Putamen (tissue), 1 donor: ENCODE measurements around the gene GYS1.
"Not testable (repeated sequence)": the region's sequence is repeated elsewhere in the genome, so short reads cannot be mapped to it uniquely, and the experiment has no call there.

Source experiments
- DNase-seq: peaks from one replicate; pipeline ENCODE4 v3.0.0-alpha.2; 2016; ENCODE audit warnings: low spot score

Gene GYS1

GRCh38 chr19:48938256-48938655 is 54.9 kb downstream of the GYS1 start:
- no peak for DNase-seq

DNA sequence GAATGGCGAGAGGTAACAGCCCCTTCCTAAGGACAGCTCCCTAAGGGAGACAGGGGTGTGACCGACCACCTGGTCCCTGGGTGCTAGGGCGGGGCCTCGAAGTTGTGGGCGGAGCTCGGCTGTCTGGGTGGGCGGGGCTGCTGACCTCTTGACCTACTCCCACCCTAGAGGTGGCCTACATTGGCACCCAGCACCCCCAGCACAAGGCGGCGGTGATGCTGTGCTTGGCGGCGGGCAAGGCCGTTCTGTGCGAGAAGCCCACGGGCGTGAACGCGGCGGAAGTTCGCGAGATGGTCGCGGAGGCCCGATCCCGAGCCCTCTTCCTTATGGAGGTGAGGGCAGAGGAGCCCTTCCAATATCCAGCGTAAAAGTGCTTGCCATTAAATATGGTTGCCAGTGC is 57.2 kb downstream of the GYS1 start:
- DNase-seq: no peak

- DNase-seq: no peak
These were observed 58.3 kb downstream of the GYS1 start for GRCh38 chr19:48934837-48935236.

- peak; percentile 78 for DNase-seq
These were observed 59.7 kb downstream of the GYS1 start, which contains the start of gene DHDH for GRCh38 chr19:48933382-48933932. Gene DHDH (plus strand): TSS chr19:48933699. CDS start chr19:48933722, 23 bp downstream.

- no peak for DNase-seq
These were observed 64.7 kb downstream of the GYS1 start for GRCh38 chr19:48928164-48929025.

DNA sequence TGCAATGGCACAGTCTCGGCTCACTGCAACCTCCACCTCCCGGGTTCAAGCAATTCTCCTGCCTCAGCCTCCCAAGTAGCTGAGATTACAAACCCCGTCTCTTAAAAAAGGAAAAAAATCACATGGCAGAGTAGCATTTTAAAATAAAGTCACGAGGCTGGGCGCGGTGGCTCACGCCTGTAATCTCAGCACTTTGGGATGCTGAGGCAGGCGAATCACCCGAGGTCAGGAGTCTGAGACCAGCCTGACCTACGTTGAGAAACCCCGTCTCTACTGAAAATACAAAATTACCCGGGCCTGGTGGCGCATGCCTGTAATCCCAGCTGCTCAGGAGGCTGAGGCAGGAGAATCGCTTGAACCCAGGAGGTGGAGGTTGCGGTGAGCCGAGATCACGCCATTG is 65.4 kb downstream of the GYS1 start:
- not testable (repeated sequence) for DNase-seq

DNA sequence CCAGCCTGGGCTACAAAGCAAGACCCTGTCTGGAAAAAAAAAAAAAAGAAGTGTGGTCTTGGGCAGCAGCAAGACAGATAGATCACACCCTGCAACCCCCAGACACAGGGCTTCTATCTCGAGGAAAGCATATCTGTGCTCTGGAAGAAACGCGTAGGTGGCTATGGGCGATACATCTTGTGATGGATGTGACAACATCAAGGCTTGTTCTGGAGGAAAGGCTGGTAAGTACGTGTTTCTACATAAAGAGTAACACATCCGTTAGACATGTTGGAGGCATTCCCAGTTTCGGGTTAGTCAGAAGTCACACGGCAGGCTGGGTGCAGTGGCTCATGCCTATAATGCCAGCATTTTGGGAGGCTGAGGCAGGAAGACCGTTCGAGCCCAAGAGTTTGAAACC is 66.2 kb downstream of the GYS1 start:
- peak; percentile 62 for DNase-seq

GRCh38 chr19:48925890-48926289 is 67.2 kb downstream of the GYS1 start:
- DNase-seq: not testable (repeated sequence)

GRCh38 chr19:48925240-48925843 is 67.8 kb downstream of the GYS1 start:
- DNase-seq: no peak

- no peak for DNase-seq
These were observed 70.3 kb downstream of the GYS1 start for GRCh38 chr19:48922548-48923490.

DNA sequence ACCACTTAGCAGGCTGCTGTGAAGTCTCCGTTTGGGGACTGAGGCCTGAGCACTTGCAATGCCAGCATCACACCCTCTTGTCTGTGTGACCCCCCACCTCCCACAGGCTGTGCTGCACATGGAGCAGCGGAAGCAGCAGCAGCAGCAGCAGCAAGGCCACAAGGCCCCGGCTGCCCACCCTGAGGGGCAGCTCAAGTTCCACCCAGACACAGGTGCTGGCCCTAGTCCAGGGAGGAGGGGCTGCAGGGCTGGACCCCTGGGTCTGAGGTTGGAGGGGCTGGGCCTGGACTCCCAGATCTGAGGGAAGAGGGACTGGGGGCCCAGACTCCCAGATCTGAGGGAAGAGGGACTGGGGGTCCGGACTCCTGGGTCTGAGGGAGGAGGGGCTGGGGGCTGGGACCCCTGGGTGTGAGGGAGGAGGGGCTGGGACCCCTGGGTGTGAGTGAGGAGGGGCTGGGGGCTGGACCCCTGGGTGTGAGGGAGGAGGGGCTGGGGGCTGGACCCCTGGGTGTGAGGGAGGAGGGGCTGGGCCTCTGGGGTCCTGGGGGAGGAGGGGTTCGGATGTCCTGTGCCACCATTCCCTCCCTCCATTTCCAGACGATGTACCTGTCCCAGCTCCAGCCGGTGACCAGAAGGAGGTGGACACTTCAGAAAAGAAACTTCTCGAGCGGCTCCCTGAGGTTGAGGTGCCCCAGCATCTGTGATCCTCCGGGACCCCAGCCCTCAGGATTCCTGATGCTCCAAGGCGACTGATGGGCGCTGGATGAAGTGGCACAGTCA is 71.2 kb downstream of the GYS1 start:
- no peak for DNase-seq

- no peak for DNase-seq
These were observed 72.2 kb downstream of the GYS1 start for GRCh38 chr19:48920949-48921348.

GRCh38 chr19:48919271-48919670 is 73.8 kb downstream of the GYS1 start:
- DNase-seq: not testable (repeated sequence)

DNA sequence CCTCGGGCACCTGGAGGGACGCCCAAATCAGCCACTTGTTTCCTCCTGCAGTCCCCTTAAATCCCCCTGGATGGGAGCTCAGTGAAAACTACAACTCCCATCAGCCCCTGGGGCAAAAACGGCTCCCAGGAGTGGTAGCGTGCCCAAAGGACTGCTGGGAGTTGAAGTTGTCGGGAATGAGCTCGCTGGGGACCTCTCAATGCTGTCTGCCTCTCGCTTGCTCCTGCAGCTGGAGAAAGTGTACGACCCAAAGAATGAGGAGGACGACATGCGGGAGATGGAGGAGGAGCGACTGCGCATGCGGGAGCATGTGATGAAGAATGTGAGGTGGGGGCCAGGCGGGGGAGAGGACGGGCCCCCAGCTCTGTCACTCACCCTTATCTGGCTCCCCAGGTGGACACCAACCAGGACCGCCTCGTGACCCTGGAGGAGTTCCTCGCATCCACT is 74.3 kb downstream of the GYS1 start:
- no peak for DNase-seq
